SK-N-SH (cell line): ENCODE measurements around the gene NHLRC2.

Source experiments
- CHD2 ChIP-seq: fragments of 150-350 bp; IDR thresholded peaks from 2 replicates; pipeline ENCODE4 v1.6.1; 2018; ENCODE audit warnings: low read length; ENCODE audit not compliant: partially characterized antibody
- CTCF ChIP-seq: fragments of 200-600 bp; sonication (generic); IDR thresholded peaks from 2 replicates; pipeline ENCODE4 v1.6.1; 2017; ENCODE audit warnings: antibody characterized with exemption, mild to moderate bottlenecking, moderate library complexity
- EP300 ChIP-seq, 2 experiments: IDR thresholded peaks; 2 replicates each; pipeline versions ENCODE4 v1.4.0 to v1.6.1; 2012; ENCODE audit warnings: borderline replicate concordance in 1 of 2, low read depth in 1 of 2, low read length in 1 of 2
- MAX ChIP-seq: IDR thresholded peaks from 2 replicates; pipeline ENCODE4 v1.4.0; 2012; ENCODE audit warnings: low read depth
- NRF1 ChIP-seq: IDR thresholded peaks from 2 replicates; pipeline ENCODE4 v1.6.1; 2012; ENCODE audit warnings: low read depth, mild to moderate bottlenecking, low read length
- TCF12 ChIP-seq: IDR thresholded peaks from 2 replicates; pipeline ENCODE4 v1.4.0; 2012
- TEAD4 ChIP-seq: IDR thresholded peaks from 2 replicates; pipeline ENCODE4 v1.4.0; 2012; ENCODE audit warnings: mild to moderate bottlenecking, borderline replicate concordance; ENCODE audit not compliant: insufficient read depth

- TF ChIP-seq CTCF: no peak
- no peak for TF ChIP-seq MAX
- no peak for TF ChIP-seq NRF1
- no peak for TF ChIP-seq CHD2
- peak; percentile 81 for TF ChIP-seq TCF12
- TF ChIP-seq EP300 (IDR thresholded peaks at IDR 0.05; ENCODE audit: borderline replicate concordance in 1 of 2, low read depth in 1 of 2, low read length in 1 of 2): peak in 1 of 2 experiments; percentile 23; a peak in 1 of 4 replicates
- peak; percentile 43; the same call in 1 of the 2 replicates for TF ChIP-seq TEAD4
Measured at GRCh38 chr10:113945075-113945686, 90.7 kb downstream of the NHLRC2 start.
